SK-N-SH treated with all-trans-retinoic acid at 6 μM for 48 hours (cell line): Measurements from ENCODE around the gene VIT.

Experiments used
- CSDC2 ChIP-seq: fragments of 250-450 bp; sonication (Bioruptor Pico); IDR thresholded peaks from 2 replicates; pipeline ENCODE4 v1.5.0; 2020; ENCODE audit warnings: mild to moderate bottlenecking, moderate library complexity
- ESRRG ChIP-seq: fragments of 250-450 bp; sonication (Bioruptor Pico); IDR thresholded peaks from 2 replicates; pipeline ENCODE4 v1.6.1; 2021; ENCODE audit warnings: mild to moderate bottlenecking
- GLIS3 ChIP-seq: fragments of 250-450 bp; sonication (Bioruptor Pico); IDR thresholded peaks from 2 replicates; pipeline ENCODE4 v1.5.0; 2020; ENCODE audit warnings: mild to moderate bottlenecking, moderate library complexity
- OSR1 ChIP-seq: fragments of 250-450 bp; sonication (Bioruptor Pico); IDR thresholded peaks from 2 replicates; pipeline ENCODE4 v1.8.0; 2022; ENCODE audit warnings: moderate library complexity, mild to moderate bottlenecking, inconsistent platforms
- TCF4 ChIP-seq: fragments of 250-450 bp; sonication (Bioruptor Pico); IDR thresholded peaks from 2 replicates; pipeline ENCODE4 v1.8.0; 2021; ENCODE audit warnings: mild to moderate bottlenecking, moderate library complexity, borderline replicate concordance
- TF ChIP-seq, protein P1 (sequence below): fragments of 250-450 bp; sonication (Bioruptor Pico); IDR thresholded peaks from 2 replicates; pipeline ENCODE4 v1.8.0; 2021; ENCODE audit warnings: low read depth, mild to moderate bottlenecking, moderate library complexity, borderline replicate concordance
- TF ChIP-seq, protein P2 (sequence below): fragments of 250-450 bp; sonication (Bioruptor Pico); IDR thresholded peaks from 2 replicates; pipeline ENCODE4 v1.5.1; 2021; ENCODE audit warnings: mild to moderate bottlenecking, moderate library complexity

GRCh38 chr2:36664696-36665076, 31.8 kb upstream of the VIT start:
- TF ChIP-seq, protein P1, sequence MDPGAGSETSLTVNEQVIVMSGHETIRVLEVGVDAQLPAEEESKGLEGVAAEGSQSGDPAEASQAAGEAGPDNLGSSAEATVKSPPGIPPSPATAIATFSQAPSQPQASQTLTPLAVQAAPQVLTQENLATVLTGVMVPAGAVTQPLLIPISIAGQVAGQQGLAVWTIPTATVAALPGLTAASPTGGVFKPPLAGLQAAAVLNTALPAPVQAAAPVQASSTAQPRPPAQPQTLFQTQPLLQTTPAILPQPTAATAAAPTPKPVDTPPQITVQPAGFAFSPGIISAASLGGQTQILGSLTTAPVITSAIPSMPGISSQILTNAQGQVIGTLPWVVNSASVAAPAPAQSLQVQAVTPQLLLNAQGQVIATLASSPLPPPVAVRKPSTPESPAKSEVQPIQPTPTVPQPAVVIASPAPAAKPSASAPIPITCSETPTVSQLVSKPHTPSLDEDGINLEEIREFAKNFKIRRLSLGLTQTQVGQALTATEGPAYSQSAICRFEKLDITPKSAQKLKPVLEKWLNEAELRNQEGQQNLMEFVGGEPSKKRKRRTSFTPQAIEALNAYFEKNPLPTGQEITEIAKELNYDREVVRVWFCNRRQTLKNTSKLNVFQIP (CRISPR knock-in tag): no peak
- TF ChIP-seq CSDC2 (CRISPR knock-in tag) (no peak), ESRRG (CRISPR knock-in tag) (no peak), TCF4 (CRISPR knock-in tag) (no peak), OSR1 (CRISPR knock-in tag) (no peak), GLIS3 (CRISPR knock-in tag) (no peak)
- TF ChIP-seq, protein P2, sequence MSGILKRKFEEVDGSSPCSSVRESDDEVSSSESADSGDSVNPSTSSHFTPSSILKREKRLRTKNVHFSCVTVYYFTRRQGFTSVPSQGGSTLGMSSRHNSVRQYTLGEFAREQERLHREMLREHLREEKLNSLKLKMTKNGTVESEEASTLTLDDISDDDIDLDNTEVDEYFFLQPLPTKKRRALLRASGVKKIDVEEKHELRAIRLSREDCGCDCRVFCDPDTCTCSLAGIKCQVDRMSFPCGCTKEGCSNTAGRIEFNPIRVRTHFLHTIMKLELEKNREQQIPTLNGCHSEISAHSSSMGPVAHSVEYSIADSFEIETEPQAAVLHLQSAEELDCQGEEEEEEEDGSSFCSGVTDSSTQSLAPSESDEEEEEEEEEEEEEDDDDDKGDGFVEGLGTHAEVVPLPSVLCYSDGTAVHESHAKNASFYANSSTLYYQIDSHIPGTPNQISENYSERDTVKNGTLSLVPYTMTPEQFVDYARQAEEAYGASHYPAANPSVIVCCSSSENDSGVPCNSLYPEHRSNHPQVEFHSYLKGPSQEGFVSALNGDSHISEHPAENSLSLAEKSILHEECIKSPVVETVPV (CRISPR knock-in tag): no peak
